ENCODE results near the gene MPRIP.
"Not testable (repeated sequence)": the region's sequence is repeated elsewhere in the genome, so short reads cannot be mapped to it uniquely, and the experiment has no call there.

- TF ChIP-seq POLR2A, CTCF (IDR thresholded peaks at IDR 0.05): not testable (repeated sequence)
Observed at GRCh38 chr17:17007891-17008290, 34.4 kb upstream of the MPRIP start.

Measured in esophagus squamous epithelium (tissue), 4 donors.